GM06990 (cell line): ENCODE data around the gene SENP5.
"Not testable (repeated sequence)": the region's sequence is repeated elsewhere in the genome, so short reads cannot be mapped to it uniquely, and the experiment has no call there.

ENCODE experiments used
- DNase-seq: peaks from one replicate; pipeline ENCODE4 v3.0.0-alpha.2; 2011; ENCODE audit not compliant: insufficient read length; ENCODE audit errors: extremely low read depth
- H3K27me3 ChIP-seq: replicated peaks from 2 replicates; pipeline ENCODE4 v1.6.0; 2011; ENCODE audit warnings: low read length; ENCODE audit not compliant: control insufficient read depth, insufficient read depth
- H3K36me3 ChIP-seq: 2 replicates; pipeline ENCODE4 v1.5.1; 2011; ENCODE audit warnings: low read length; ENCODE audit not compliant: control insufficient read depth, insufficient read depth
- H3K4me3 ChIP-seq: replicated peaks from 2 replicates; pipeline ENCODE4 v1.5.1; 2011; ENCODE audit warnings: low read depth, mild to moderate bottlenecking, control low read depth, low read length
- CTCF ChIP-seq: IDR thresholded peaks from 2 replicates; pipeline ENCODE4 v1.5.1; 2011; ENCODE audit warnings: low read length, control low read depth, mild to moderate bottlenecking, inconsistent platforms; ENCODE audit not compliant: insufficient read depth, poor library complexity, severe bottlenecking

The SENP5 gene

GRCh38 chr3:196942226-196942914 is 74.7 kb downstream of the SENP5 start, which contains the start of gene NCBP2:
Gene NCBP2, minus strand, starts transcription at chr3:196942528. Its CDS starts 25 bp downstream, at chr3:196942503.
- H3K36me3 ChIP-seq = peaks cover 9% of the 10 kb centered on the region
- H3K4me3 ChIP-seq = peak within 1 kb of the TSS; percentile 85
- peak; percentile 99 for DNase-seq
- peak; percentile 80 for TF ChIP-seq CTCF
- H3K27me3 ChIP-seq = no peaks in the 10 kb centered on the region

DNA sequence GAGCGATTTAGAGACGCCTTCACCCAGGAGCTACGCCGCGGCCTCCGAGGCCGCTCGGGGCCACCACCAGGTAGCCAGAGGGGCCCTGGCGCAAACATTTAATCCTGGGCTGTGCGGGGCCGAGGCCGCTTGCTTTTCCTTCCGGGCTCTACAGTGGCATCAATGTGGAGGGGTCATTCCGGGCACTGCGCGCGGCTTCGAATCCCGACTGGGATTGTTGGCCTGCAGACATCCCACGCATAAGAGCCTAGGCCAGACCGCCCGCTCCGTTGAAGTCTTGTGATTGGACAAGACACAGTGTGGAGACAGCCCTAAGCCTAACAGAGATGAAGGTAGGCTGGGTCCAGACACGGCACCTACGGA is 75.2 kb downstream of the SENP5 start:
- TF ChIP-seq CTCF = no peak
- DNase-seq = no peak
- peak overlapping the region; percentile 85 for H3K4me3 ChIP-seq
- H3K36me3 ChIP-seq = peaks cover 4% of the 10 kb centered on the region
- H3K27me3 ChIP-seq = no peaks in the 10 kb centered on the region

- not testable (repeated sequence) for H3K27me3 ChIP-seq, DNase-seq, H3K36me3 ChIP-seq
- peak overlapping the region; percentile 85 for H3K4me3 ChIP-seq
Observed at GRCh38 chr3:196944037-196944790, 76.5 kb downstream of the SENP5 start.

- no peaks in the 10 kb centered on the region for H3K27me3 ChIP-seq
- peaks cover 2% of the 10 kb centered on the region for H3K36me3 ChIP-seq
- no peak for DNase-seq
- H3K4me3 ChIP-seq = no peak overlapping the region
- TF ChIP-seq CTCF = peak; percentile 1
Observed at GRCh38 chr3:196947136-196947859, 79.6 kb downstream of the SENP5 start.

- Histone ChIP-seq H3K4me3 (no peak overlapping the region), H3K36me3 (peaks cover 2% of the 10 kb centered on the region), H3K27me3 (no peaks in the 10 kb centered on the region)
- TF ChIP-seq CTCF = no peak
- DNase-seq = no peak
Observed at GRCh38 chr3:196947860-196948441, 80.2 kb downstream of the SENP5 start.
